Rectal smooth muscle tissue (tissue), 1 donor: Measurements from ENCODE around the gene CLTA.

Experiments
- H3K27ac ChIP-seq: one replicate; pipeline ENCODE4 v1.7.0; 2013; ENCODE audit warnings: low read depth, low read length, inconsistent platforms
- H3K27me3 ChIP-seq: one replicate; pipeline ENCODE4 v1.7.0; 2013; ENCODE audit warnings: low read length; ENCODE audit not compliant: control insufficient read depth, insufficient read depth
- H3K36me3 ChIP-seq: one replicate; pipeline ENCODE4 v1.7.0; 2013; ENCODE audit warnings: low read length; ENCODE audit not compliant: control insufficient read depth, insufficient read depth
- H3K4me1 ChIP-seq: one replicate; pipeline ENCODE4 v1.7.0; 2013; ENCODE audit warnings: low read length; ENCODE audit not compliant: control insufficient read depth, insufficient read depth
- H3K4me3 ChIP-seq: one replicate; pipeline ENCODE4 v1.7.0; 2013; ENCODE audit warnings: low read length
- H3K9ac ChIP-seq: one replicate; pipeline ENCODE4 v1.7.0; 2013; ENCODE audit warnings: low read length

The CLTA gene

DNA sequence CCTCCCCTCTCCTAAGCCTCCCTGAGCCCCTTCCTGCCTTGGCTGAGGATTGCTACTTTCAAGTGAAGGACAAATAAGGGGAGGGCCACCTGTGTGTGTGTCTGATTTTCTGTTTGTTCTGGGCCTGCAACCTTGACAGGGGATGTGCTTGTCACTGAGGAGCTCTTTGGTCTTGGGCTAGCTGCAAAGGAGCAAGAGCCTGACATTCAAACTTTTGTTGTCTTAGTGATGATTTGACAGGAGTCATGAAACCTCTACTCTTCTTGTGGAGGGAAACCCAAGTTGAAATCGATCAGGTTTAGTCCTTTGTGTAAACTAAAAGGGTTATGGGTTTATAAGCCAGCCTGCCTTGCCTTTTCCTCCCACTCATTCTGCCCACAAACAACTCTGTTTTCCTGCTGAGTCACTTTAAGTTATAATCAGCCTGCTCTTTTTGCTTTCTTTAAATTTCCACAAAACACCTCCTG, 16.9 kb downstream of the CLTA start:
- Histone ChIP-seq H3K4me1 (no peaks in the 10 kb centered on the region), H3K27me3 (no peaks in the 10 kb centered on the region), H3K36me3 (peaks cover 68% of the 10 kb centered on the region), H3K4me3 (no peak overlapping the region), H3K27ac (no peak overlapping the region), H3K9ac (no peak overlapping the region)

DNA sequence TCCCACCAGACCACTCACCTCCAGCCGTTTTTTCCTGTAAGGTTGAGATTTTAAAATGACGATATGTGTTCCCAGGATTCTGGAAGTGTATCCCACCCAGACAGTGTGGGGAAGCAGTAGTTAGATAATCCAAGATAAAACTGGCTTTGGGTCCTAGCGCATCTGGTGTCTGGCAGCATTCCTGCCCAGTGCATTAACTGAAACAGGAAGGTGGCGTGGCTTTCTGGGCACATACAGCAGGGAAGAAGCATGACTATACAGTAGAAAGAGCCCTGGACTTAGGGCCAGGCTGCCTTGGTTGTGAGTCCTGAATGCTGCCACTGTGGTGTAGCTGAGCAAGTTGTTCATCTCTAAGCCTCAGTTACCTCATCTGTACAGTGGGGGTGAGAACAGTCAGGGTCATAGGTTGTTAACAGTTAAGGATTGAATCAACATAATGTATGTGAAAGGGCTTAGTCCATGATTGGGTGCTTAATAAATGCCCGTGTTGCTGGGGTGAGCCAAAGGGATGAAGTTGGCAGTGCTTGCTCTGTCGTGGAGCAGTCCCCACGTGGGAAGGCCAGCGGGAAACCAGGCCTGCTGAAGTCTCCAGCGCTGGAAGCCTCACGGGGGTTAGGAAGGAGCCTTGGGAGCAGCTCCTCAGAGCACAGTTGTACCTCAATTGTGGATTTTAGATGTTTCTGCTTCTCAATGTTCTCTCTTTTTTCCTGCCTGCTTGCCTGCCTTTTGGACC, 18.0 kb downstream of the CLTA start:
- H3K27me3 ChIP-seq, result no peaks in the 10 kb centered on the region
- H3K4me1 ChIP-seq, result no peaks in the 10 kb centered on the region

GRCh38 chr9:36210722-36211121, 20.0 kb downstream of the CLTA start:
- Histone ChIP-seq H3K27me3 (no peaks in the 10 kb centered on the region), H3K9ac (no peak overlapping the region), H3K4me1 (no peaks in the 10 kb centered on the region), H3K27ac (no peak overlapping the region), H3K4me3 (no peak overlapping the region), H3K36me3 (peaks cover 44% of the 10 kb centered on the region)

More for the DNA sequence above, 18.0 kb downstream of the CLTA start:
- H3K36me3 ChIP-seq, result peaks cover 62% of the 10 kb centered on the region
- H3K4me3 ChIP-seq, result no peak overlapping the region
- no peak overlapping the region for H3K9ac ChIP-seq
- no peak overlapping the region for H3K27ac ChIP-seq

DNA sequence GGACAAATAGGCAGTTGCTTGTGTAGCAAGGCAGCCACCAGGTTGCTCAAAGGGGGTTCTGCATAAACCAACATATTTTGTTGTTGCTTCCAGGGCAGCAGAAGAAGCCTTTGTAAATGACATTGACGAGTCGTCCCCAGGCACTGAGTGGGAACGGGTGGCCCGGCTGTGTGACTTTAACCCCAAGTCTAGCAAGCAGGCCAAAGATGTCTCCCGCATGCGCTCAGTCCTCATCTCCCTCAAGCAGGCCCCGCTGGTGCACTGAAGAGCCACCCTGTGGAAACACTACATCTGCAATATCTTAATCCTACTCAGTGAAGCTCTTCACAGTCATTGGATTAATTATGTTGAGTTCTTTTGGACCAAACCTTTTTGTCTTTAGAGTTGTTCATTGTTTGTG, 20.8 kb downstream of the CLTA start:
- no peak overlapping the region for H3K4me3 ChIP-seq
- H3K27me3 ChIP-seq, result no peaks in the 10 kb centered on the region
- peaks cover 42% of the 10 kb centered on the region for H3K36me3 ChIP-seq
- H3K9ac ChIP-seq, result no peak overlapping the region
- no peak overlapping the region for H3K27ac ChIP-seq
- no peaks in the 10 kb centered on the region for H3K4me1 ChIP-seq

DNA sequence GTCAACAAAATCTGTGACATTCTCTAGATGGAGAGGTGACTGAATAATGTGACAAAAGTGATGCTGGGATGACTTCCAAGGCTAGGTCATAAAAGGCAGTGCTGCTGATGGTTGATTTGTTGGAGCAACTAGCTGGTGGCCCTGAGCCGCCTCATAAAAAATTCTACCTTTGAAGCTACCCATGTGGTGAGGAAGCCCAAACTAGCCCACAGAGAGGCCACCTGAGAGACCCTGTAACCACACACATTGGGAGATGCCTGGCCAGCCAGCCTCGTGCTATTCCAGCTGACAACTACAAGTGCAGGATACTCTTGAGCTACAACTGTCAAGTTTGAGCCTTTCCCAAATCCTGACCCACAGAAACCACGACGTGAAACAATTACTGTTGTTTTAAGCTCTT, 22.7 kb downstream of the CLTA start:
- Histone ChIP-seq H3K27ac (no peak overlapping the region), H3K4me1 (no peaks in the 10 kb centered on the region), H3K36me3 (peaks cover 34% of the 10 kb centered on the region)

GRCh38 chr9:36213989-36214388, 23.3 kb downstream of the CLTA start:
- no peak overlapping the region for H3K9ac ChIP-seq
- H3K36me3 ChIP-seq, result peaks cover 34% of the 10 kb centered on the region
- no peaks in the 10 kb centered on the region for H3K4me1 ChIP-seq
- H3K27me3 ChIP-seq, result no peaks in the 10 kb centered on the region
- no peak overlapping the region for H3K4me3 ChIP-seq
- no peak overlapping the region for H3K27ac ChIP-seq

More for the DNA sequence above, 22.7 kb downstream of the CLTA start:
- H3K27me3 ChIP-seq, result no peaks in the 10 kb centered on the region
- no peak overlapping the region for H3K9ac ChIP-seq
- no peak overlapping the region for H3K4me3 ChIP-seq

GRCh38 chr9:36214571-36214970, 23.9 kb downstream of the CLTA start:
- Histone ChIP-seq H3K4me1 (no peaks in the 10 kb centered on the region), H3K4me3 (no peak overlapping the region), H3K27me3 (no peaks in the 10 kb centered on the region), H3K27ac (no peak overlapping the region), H3K9ac (no peak overlapping the region), H3K36me3 (peaks cover 37% of the 10 kb centered on the region)

- Histone ChIP-seq H3K36me3 (peaks cover 41% of the 10 kb centered on the region), H3K9ac (no peak overlapping the region)
These were observed 26.7 kb downstream of the CLTA start for GRCh38 chr9:36217256-36217968.

GRCh38 chr9:36218011-36218410, 27.3 kb downstream of the CLTA start:
- Histone ChIP-seq H3K27me3 (no peaks in the 10 kb centered on the region), H3K27ac (no peak overlapping the region), H3K36me3 (peaks cover 44% of the 10 kb centered on the region), H3K4me3 (no peak overlapping the region), H3K9ac (no peak overlapping the region), H3K4me1 (no peaks in the 10 kb centered on the region)

More at GRCh38 chr9:36217256-36217968, 26.7 kb downstream of the CLTA start:
- Histone ChIP-seq H3K27me3 (no peaks in the 10 kb centered on the region), H3K4me3 (no peak overlapping the region), H3K27ac (no peak overlapping the region), H3K4me1 (no peaks in the 10 kb centered on the region)

DNA sequence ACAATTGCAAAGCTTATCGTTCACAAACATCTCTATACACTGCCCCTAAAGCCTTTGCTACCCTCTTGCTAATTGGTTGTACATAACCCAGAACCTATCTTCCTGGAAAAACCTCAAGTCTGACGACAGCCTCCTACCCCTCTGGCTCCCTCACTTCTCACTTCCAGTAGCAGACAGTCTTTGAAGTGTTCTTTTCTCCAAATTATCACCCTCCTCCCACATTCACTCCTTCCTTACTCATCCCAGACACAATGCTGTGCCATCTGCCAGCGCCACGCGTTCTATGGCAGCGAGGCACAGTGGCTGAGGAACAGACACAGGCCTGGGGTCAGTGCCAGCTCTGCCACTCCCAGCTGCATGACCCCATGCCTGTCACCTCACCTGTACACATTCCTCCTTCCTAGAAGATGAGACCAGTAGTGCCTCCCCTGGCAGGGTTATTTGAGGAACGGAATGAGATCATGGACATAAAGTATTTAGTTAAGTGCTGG, 27.7 kb downstream of the CLTA start:
- Histone ChIP-seq H3K36me3 (peaks cover 45% of the 10 kb centered on the region), H3K27me3 (no peaks in the 10 kb centered on the region), H3K27ac (no peak overlapping the region), H3K4me1 (no peaks in the 10 kb centered on the region), H3K4me3 (no peak overlapping the region), H3K9ac (no peak overlapping the region)

- Histone ChIP-seq H3K36me3 (peaks cover 42% of the 10 kb centered on the region), H3K27ac (no peak overlapping the region), H3K4me1 (no peaks in the 10 kb centered on the region)
These were observed 30.9 kb downstream of the CLTA start for GRCh38 chr9:36221667-36222066.

DNA sequence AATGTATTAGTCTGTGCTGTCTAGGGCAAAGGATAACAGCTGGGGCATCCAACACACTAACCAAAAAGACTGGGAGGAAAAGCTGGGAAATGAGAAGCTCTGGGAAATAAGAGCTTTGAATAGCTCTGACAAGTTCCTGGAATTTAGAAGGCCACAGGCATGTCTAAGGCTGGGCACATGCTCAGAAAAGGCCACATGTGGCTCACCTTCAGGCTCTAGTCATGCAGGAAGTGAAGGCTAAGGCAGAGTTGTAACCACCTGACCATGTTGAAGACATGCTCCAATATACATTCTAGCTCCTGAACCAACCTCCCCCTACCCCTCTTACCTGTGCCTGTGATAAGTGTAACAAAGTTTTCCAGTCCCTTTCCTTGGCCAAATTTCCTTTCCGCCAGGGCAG, 31.7 kb downstream of the CLTA start:
- H3K4me3 ChIP-seq, result no peak overlapping the region
- no peaks in the 10 kb centered on the region for H3K27me3 ChIP-seq
- H3K27ac ChIP-seq, result no peak overlapping the region
- peaks cover 37% of the 10 kb centered on the region for H3K36me3 ChIP-seq
- no peaks in the 10 kb centered on the region for H3K4me1 ChIP-seq
- H3K9ac ChIP-seq, result no peak overlapping the region

More at GRCh38 chr9:36221667-36222066, 30.9 kb downstream of the CLTA start:
- Histone ChIP-seq H3K27me3 (no peaks in the 10 kb centered on the region), H3K9ac (no peak overlapping the region), H3K4me3 (no peak overlapping the region)
